Left lung (tissue), 10 donors: ENCODE data around the gene GPR15LG. TPM values are rescaled to one million over a fixed set of nuclear protein-coding genes. Genes with fewer than 3 reads are reported as not detected.

Experiments used
- ATAC-seq: fragments of 200-7000 bp; cut with Tn5 transposase; one replicate; pipeline ENCODE4 v1.9.1; 2020; ENCODE audit warnings: moderate library complexity
- DNase-seq, 4 donors: peaks; one replicate each; pipeline ENCODE4 v3.0.0-alpha.2; 2013 to 2020
- H3K27ac ChIP-seq, 2 donors: fragments of 200-600 bp; sonication (generic) in 1 of 2; one replicate each; pipeline versions ENCODE4 v1.5.0 to v1.8.0; 2020 to 2021
- H3K27me3 ChIP-seq, 2 donors: fragments of 200-600 bp; sonication (generic) in 1 of 2; one replicate each; pipeline versions ENCODE4 v1.5.0 to v1.8.0; 2020 to 2021
- H3K36me3 ChIP-seq, 2 donors: fragments of 200-600 bp; sonication (generic) in 1 of 2; one replicate each; pipeline versions ENCODE4 v1.5.0 to v1.8.0; 2020 to 2021
- H3K4me1 ChIP-seq, 2 donors: fragments of 200-600 bp; one replicate each; pipeline ENCODE4 v1.8.0; 2021
- H3K4me3 ChIP-seq, 2 donors: fragments of 200-600 bp; sonication (generic) in 1 of 2; one replicate each; pipeline versions ENCODE4 v1.5.0 to v1.8.0; 2020 to 2021; ENCODE audit warnings: mild to moderate bottlenecking in 1 of 2
- H3K9me3 ChIP-seq, 2 donors: fragments of 200-600 bp; sonication (generic) in 1 of 2; one replicate each; pipeline versions ENCODE4 v1.5.0 to v1.8.0; 2020 to 2021
- CTCF ChIP-seq, 2 donors: fragments of 200-600 bp; sonication (generic) in 1 of 2; IDR thresholded peaks; one replicate each; pipeline versions ENCODE4 v1.5.0 to v1.8.0; 2021; ENCODE audit warnings: antibody characterized with exemption in 2 of 2
- intact Hi-C, 2 donors: fragments of 100-400 bp; cut with DNase I; formaldehyde crosslinking; loops; one replicate each; pipeline versions ENCODE4 v1.11.2 to v1.14.2; 2022
- polyA plus RNA-seq, 6 donors: library from polyadenylated mRNA; unstranded; fragments of 120-200 nt; gene quantifications; one replicate each; pipeline ENCODE4 v1.2.1, GENCODE V29; 2013; ENCODE audit not compliant: insufficient read length in 6 of 6
- total RNA-seq, 2 donors: library from RNA; stranded (reverse); fragmentation: NEBNext Ultra II Directional; extraction: Animal tissue kit (Norgen Biotek cat#: 25700); gene quantifications; one replicate each; pipeline ENCODE4 v1.2.1, GENCODE V29; 2021
- donor health status: DM: no; HTN: yes; CAD: no.
- donor health status: DM: no; HTN: no; CAD: no.

The GPR15LG gene
- total and polyA plus RNA-seq, 8 donors, result not detected

GRCh38 chr10:84208023-84208422 lies 34.4 kb downstream of the GPR15LG start:
- no peak for TF ChIP-seq CTCF (IDR thresholded peaks at IDR 0.05)

GRCh38 chr10:84211566-84211965 lies 38.0 kb downstream of the GPR15LG start:
- ATAC-seq, result no peak
- intact Hi-C loops, result no loop called here
- H3K9me3 ChIP-seq, result no peaks in the 10 kb centered on the region

More at GRCh38 chr10:84208023-84208422, 34.4 kb downstream of the GPR15LG start:
- H3K36me3 ChIP-seq, result no peaks in the 10 kb centered on the region
- H3K27ac ChIP-seq, result no peak overlapping the region
- H3K9me3 ChIP-seq, result no peaks in the 10 kb centered on the region
- no peak overlapping the region for H3K4me3 ChIP-seq
- DNase-seq (no peak), ATAC-seq (no peak)
- H3K27me3 ChIP-seq, result peaks cover 0 to 15% of the 10 kb centered on the region in 2 donors
- intact Hi-C loops, result no loop called here
- no peaks in the 10 kb centered on the region for H3K4me1 ChIP-seq

GRCh38 chr10:84212014-84212413 lies 38.4 kb downstream of the GPR15LG start:
- no peak overlapping the region for H3K4me3 ChIP-seq
- TF ChIP-seq CTCF (IDR thresholded peaks at IDR 0.05), result no peak
- ATAC-seq (no peak), DNase-seq (no peak)
- H3K36me3 ChIP-seq, result no peaks in the 10 kb centered on the region
- no peaks in the 10 kb centered on the region for H3K9me3 ChIP-seq
- H3K4me1 ChIP-seq, result no peaks in the 10 kb centered on the region
- no peak overlapping the region for H3K27ac ChIP-seq
- H3K27me3 ChIP-seq, result peaks cover 0 to 16% of the 10 kb centered on the region in 2 donors
- intact Hi-C loops, result no loop called here

More at GRCh38 chr10:84211566-84211965, 38.0 kb downstream of the GPR15LG start:
- Histone ChIP-seq H3K27ac (no peak overlapping the region), H3K36me3 (no peaks in the 10 kb centered on the region), H3K27me3 (peaks cover 0 to 19% of the 10 kb centered on the region in 2 donors), H3K4me3 (no peak overlapping the region), H3K4me1 (no peaks in the 10 kb centered on the region)
- no peak for DNase-seq
- no peak for TF ChIP-seq CTCF (IDR thresholded peaks at IDR 0.05)

GRCh38 chr10:84213076-84213475 lies 39.5 kb downstream of the GPR15LG start:
- intact Hi-C loops, result no loop called here
- H3K27me3 ChIP-seq, result peaks cover 0 to 11% of the 10 kb centered on the region in 2 donors
- ATAC-seq, result no peak

GRCh38 chr10:84214046-84214572 lies 40.5 kb downstream of the GPR15LG start:
- ATAC-seq, result no peak
- TF ChIP-seq CTCF (IDR thresholded peaks at IDR 0.05), result no peak

More at GRCh38 chr10:84213076-84213475, 39.5 kb downstream of the GPR15LG start:
- H3K9me3 ChIP-seq, result no peaks in the 10 kb centered on the region
- TF ChIP-seq CTCF (IDR thresholded peaks at IDR 0.05), result no peak
- H3K36me3 ChIP-seq, result no peaks in the 10 kb centered on the region
- H3K4me3 ChIP-seq, result no peak overlapping the region
- no peaks in the 10 kb centered on the region for H3K4me1 ChIP-seq
- H3K27ac ChIP-seq, result no peak overlapping the region
- no peak for DNase-seq

More at GRCh38 chr10:84214046-84214572, 40.5 kb downstream of the GPR15LG start:
- H3K9me3 ChIP-seq, result no peaks in the 10 kb centered on the region
- no peak overlapping the region for H3K4me3 ChIP-seq
- intact Hi-C loops, result no loop called here
- no peaks in the 10 kb centered on the region for H3K4me1 ChIP-seq
- H3K27me3 ChIP-seq, result peaks cover 0 to 4% of the 10 kb centered on the region in 2 donors
- no peak overlapping the region for H3K27ac ChIP-seq
- DNase-seq, result no peak
- no peaks in the 10 kb centered on the region for H3K36me3 ChIP-seq
